ENCODE measurements around the gene SS18.

Gene SS18

DNA sequence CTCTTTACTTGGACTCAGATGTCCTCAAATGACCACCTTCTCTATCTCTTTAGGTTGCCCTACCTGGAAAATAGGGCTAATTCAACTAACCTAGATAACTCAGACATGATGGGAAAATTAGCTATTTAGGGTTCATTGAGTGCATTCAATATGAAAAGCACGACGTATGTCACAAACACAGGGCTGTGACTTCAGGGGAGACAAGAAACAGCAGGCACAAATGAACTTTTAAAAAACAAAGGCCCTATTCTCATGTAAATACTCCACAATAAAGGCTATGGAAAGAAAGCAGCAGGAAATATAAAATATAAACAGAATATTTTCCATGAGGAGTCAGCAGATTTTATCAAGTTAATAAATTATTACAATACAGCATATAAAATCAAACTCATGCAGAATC, 97.8 kb downstream of the SS18 start:
- DNase-seq = no peak

DNA sequence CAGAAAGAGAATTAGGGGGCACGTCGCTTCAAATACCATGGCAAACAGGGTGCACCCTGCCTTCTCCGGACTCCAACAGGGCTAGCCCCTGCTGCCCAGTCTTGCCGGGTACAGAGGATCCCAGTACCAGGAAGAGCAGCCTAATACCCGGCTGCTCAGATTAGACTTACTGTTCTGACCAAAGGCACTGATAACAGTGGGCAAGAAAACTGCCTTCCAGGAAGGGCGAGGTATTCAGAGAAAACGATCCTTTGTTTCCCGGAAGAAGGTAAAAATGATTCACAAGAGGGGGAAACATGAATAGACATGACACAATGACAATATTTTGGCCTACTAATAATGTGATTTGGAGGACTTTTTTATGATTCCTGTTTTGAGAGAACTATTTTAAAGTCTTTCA, 99.9 kb downstream of the SS18 start:
- no peak for DNase-seq

GRCh38 chr18:25985707-25986394, 104.6 kb downstream of the SS18 start:
- DNase-seq = no peak

DNA sequence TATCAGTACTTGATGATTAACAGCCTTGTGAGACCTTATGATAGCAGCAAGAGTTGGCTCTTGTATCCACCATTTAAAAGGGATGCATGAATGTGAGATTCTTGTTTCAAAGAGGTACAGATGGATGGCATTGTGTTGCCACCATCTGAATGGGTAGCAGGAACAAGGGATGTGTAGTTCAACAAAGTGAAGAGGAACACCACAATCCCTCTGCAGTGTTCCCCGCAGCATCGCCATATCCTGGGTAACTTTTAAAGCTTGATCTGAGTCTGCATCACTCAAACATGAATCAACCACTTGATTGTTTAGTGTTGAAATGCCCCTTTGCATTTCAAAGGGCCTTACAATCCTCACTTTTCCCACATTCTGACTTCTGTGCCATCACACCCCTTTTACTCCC, 106.7 kb downstream of the SS18 start:
- no peak for DNase-seq

- no peak for DNase-seq
These were observed 107.5 kb downstream of the SS18 start for GRCh38 chr18:25982961-25983360.

DNA sequence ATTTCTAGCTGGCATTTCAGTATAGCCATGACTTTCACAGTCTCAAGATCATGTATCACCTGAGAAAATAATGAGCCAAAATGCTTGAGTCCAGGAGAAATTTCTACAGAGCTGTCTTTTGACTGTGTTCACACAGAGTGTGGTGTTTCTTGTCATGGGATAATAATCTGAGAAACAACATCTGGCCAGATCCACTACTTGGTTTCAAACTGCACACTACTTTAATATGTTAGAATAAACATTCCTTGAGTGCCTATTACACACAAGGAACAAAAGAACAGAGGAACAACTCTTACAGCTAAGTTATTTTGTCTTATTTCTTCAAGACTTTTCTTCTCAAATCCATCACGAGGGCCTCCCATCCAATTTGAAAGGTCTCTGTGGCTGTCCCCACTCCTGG, 108.3 kb downstream of the SS18 start:
- no peak for DNase-seq

GRCh38 chr18:25979369-25980040, 110.9 kb downstream of the SS18 start:
- DNase-seq = no peak

DNA sequence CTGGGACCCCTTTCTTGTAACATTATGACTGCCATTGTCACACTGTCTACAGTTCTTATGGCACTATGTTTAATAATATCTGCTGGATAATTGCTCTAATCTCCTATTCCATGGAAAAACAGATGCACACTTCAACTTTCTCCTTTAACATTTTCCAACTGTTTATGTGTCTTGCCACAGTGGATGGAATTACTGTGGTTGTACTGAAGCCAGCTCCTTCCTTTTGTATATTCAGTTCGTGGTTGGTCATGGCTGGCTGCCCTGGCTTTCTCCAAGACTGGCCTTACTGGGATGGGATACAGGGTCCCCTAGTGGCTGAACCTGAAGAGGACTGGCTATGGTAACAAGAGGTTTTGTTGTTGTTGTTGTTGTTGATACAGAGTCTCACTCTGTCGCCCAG, 113.9 kb downstream of the SS18 start:
- no peak for DNase-seq

GRCh38 chr18:25974630-25975077, 115.8 kb downstream of the SS18 start:
- no peak for DNase-seq

All from activated CD8-positive, alpha-beta memory T cell treated with anti-CD3 and anti-CD28 coated beads for 24 hours (primary cell).